Tibial artery (tissue), 4 donors: ENCODE measurements around the gene PLBD1.

Experiments
- DNase-seq, 2 donors: peaks; one replicate each; pipeline ENCODE4 v3.0.0-alpha.2; 2019
- H3K27ac ChIP-seq, 2 donors: fragments of 200-600 bp; sonication (generic) in 1 of 2; 1 replicate in 1 of 2; 2 replicates in 1 of 2; pipeline ENCODE4 v1.5.1; 2018 to 2019; ENCODE audit warnings: mild to moderate bottlenecking in 1 of 2
- H3K27me3 ChIP-seq, 2 donors: fragments of 200-600 bp; sonication (generic) in 1 of 2; one replicate each; pipeline versions ENCODE4 v1.5.1 to v1.6.0; 2016 to 2019
- H3K36me3 ChIP-seq, 3 donors: fragments of 200-600 bp; sonication (generic) in 2 of 3; one replicate each; pipeline ENCODE4 v1.5.1; 2016 to 2019; ENCODE audit warnings: mild to moderate bottlenecking in 2 of 3
- H3K4me1 ChIP-seq, 4 donors: fragments of 200-600 bp; sonication (generic) in 2 of 4; 1 replicate in 3 of 4; 2 replicates in 1 of 4; pipeline ENCODE4 v1.5.1; 2016 to 2019
- H3K4me3 ChIP-seq, 2 donors: fragments of 200-600 bp; sonication (generic) in 1 of 2; 1 replicate in 1 of 2; 2 replicates in 1 of 2; pipeline ENCODE4 v1.5.1; 2018 to 2019; ENCODE audit warnings: mild to moderate bottlenecking in 2 of 2
- H3K9me3 ChIP-seq, 3 donors: fragments of 200-600 bp; sonication (generic) in 1 of 3; one replicate each; pipeline ENCODE4 v1.5.1; 2016 to 2019
- intact Hi-C: fragments of 100-400 bp; cut with DNase I; formaldehyde crosslinking; loops from one replicate; pipeline ENCODE4 v1.15.0; 2023; ENCODE audit warnings: low total_unique reads
- TF ChIP-seq, protein P1 (sequence below), 2 experiments: fragments of 200-600 bp in 1 of 2; fragments of 450-650 bp in 1 of 2; IDR thresholded peaks; one replicate each; pipeline ENCODE4 v1.5.1; 2017 to 2019; ENCODE audit warnings: antibody characterized with exemption in 2 of 2, mild to moderate bottlenecking in 1 of 2, moderate library complexity in 1 of 2

PLBD1 gene

DNA sequence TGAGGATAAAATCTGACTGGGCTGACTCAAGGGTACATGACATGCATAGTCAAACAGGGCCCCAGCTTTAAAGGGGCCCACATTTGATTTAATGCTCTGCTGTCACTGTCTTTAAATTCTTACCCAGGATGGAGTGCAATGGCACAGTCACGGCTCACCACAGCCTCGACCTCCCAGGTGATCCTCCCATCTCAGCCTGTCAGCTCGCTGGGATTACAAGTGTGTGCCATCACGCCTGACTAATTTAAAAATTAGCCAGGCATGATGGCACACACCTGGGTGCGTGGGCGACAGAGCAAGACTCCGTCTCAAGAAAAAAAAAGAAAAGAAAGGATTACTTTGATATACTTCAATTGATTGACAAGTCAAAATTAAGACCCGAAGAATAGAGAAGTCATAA, 9.2 kb upstream of the PLBD1 start:
- H3K4me3 ChIP-seq = no peak overlapping the region
- intact Hi-C loops = no loop called here
- TF ChIP-seq, protein P1, sequence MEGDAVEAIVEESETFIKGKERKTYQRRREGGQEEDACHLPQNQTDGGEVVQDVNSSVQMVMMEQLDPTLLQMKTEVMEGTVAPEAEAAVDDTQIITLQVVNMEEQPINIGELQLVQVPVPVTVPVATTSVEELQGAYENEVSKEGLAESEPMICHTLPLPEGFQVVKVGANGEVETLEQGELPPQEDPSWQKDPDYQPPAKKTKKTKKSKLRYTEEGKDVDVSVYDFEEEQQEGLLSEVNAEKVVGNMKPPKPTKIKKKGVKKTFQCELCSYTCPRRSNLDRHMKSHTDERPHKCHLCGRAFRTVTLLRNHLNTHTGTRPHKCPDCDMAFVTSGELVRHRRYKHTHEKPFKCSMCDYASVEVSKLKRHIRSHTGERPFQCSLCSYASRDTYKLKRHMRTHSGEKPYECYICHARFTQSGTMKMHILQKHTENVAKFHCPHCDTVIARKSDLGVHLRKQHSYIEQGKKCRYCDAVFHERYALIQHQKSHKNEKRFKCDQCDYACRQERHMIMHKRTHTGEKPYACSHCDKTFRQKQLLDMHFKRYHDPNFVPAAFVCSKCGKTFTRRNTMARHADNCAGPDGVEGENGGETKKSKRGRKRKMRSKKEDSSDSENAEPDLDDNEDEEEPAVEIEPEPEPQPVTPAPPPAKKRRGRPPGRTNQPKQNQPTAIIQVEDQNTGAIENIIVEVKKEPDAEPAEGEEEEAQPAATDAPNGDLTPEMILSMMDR (IDR thresholded peaks at IDR 0.05) = no peak
- H3K4me1 ChIP-seq = no peaks in the 10 kb centered on the region
- no peaks in the 10 kb centered on the region for H3K9me3 ChIP-seq
- no peak overlapping the region for H3K27ac ChIP-seq
- no peaks in the 10 kb centered on the region for H3K36me3 ChIP-seq
- DNase-seq = no peak
- no peaks in the 10 kb centered on the region for H3K27me3 ChIP-seq

- H3K4me1 ChIP-seq = no peaks in the 10 kb centered on the region
- H3K27ac ChIP-seq = no peak overlapping the region
- no peak for DNase-seq
- no peak overlapping the region for H3K4me3 ChIP-seq
- no peaks in the 10 kb centered on the region for H3K36me3 ChIP-seq
- intact Hi-C loops = no loop called here
- no peaks in the 10 kb centered on the region for H3K27me3 ChIP-seq
- H3K9me3 ChIP-seq = no peaks in the 10 kb centered on the region
- TF ChIP-seq, protein P1 (IDR thresholded peaks at IDR 0.05) = no peak
Measured at GRCh38 chr12:14575585-14575984, 7.9 kb upstream of the PLBD1 start.

DNA sequence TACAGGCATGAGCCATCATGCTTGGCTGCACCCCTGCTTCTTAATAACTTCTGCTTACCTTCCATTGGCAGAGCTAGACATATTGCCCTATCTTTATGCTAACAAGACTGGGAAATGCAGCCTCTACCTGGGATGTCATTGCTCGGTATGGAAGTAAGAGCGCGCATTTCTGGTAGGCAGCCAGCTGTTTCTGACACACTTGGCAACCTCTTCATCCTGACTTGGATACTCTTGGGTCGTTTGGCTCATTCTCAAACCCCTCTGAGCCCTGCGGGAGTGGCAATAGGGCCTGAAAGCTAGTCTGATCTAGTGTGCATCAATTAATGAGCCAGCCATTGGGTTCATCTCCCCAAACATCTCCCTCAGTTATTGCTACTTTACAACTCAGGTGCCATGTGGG, 5.4 kb upstream of the PLBD1 start:
- Histone ChIP-seq H3K27ac (no peak overlapping the region), H3K27me3 (no peaks in the 10 kb centered on the region), H3K9me3 (no peaks in the 10 kb centered on the region), H3K4me1 (no peaks in the 10 kb centered on the region), H3K4me3 (no peak overlapping the region), H3K36me3 (no peaks in the 10 kb centered on the region)
- TF ChIP-seq, protein P1 (IDR thresholded peaks at IDR 0.05) = no peak
- intact Hi-C loops = no loop called here
- DNase-seq = no peak

- H3K36me3 ChIP-seq = no peaks in the 10 kb centered on the region
- H3K9me3 ChIP-seq = no peaks in the 10 kb centered on the region
- intact Hi-C loops = no loop called here
- DNase-seq = no peak
- H3K27ac ChIP-seq = no peak overlapping the region
- H3K4me3 ChIP-seq = no peak overlapping the region
- H3K4me1 ChIP-seq = peaks cover 0 to 6% (median 0%) of the 10 kb centered on the region in 4 donors
- no peaks in the 10 kb centered on the region for H3K27me3 ChIP-seq
- TF ChIP-seq, protein P1 (IDR thresholded peaks at IDR 0.05) = no peak
Measured at GRCh38 chr12:14572401-14572800, 4.7 kb upstream of the PLBD1 start.

- no peaks in the 10 kb centered on the region for H3K27me3 ChIP-seq
- H3K9me3 ChIP-seq = no peaks in the 10 kb centered on the region
- no peak overlapping the region for H3K27ac ChIP-seq
- intact Hi-C loops = no loop called here
- no peak for DNase-seq
- H3K4me1 ChIP-seq = peaks cover 0 to 6% (median 2%) of the 10 kb centered on the region in 4 donors
- TF ChIP-seq, protein P1 (IDR thresholded peaks at IDR 0.05) = no peak
- no peaks in the 10 kb centered on the region for H3K36me3 ChIP-seq
- H3K4me3 ChIP-seq = no peak overlapping the region
Measured at GRCh38 chr12:14571779-14572178, 4.1 kb upstream of the PLBD1 start.

DNA sequence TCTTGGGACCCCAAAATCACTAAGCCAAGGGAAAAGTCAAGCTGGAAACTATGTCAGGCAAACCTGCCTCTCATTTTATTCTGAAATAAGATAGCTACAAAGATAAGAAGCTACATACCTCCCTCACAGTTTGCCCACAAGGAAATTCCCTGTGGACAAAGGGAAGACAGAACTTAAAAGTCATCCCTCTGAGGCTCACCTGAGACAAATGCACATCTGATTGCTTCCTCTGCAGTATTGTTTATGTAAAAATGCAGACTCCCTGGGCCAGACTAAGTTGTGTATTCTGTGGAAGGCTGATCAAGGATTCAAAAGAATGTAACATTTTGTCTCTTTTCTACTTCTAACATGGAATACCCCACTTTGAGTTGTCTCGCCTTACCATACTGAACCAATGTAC, 2.5 kb upstream of the PLBD1 start:
- no peak overlapping the region for H3K27ac ChIP-seq
- TF ChIP-seq, protein P1 (IDR thresholded peaks at IDR 0.05) = no peak
- peaks cover 0 to 6% (median 2%) of the 10 kb centered on the region in 4 donors for H3K4me1 ChIP-seq
- no peaks in the 10 kb centered on the region for H3K27me3 ChIP-seq
- no peak overlapping the region for H3K4me3 ChIP-seq
- no peaks in the 10 kb centered on the region for H3K9me3 ChIP-seq
- intact Hi-C loops = no loop called here
- no peak for DNase-seq
- no peaks in the 10 kb centered on the region for H3K36me3 ChIP-seq
